T47D (cell line): ENCODE data around the gene ASTN2.

Experiments used
- DNase-seq, 2 experiments: peaks; one replicate each; pipeline versions ENCODE4 v3.0.0 to v3.0.0-alpha.2; 2011 to 2012; ENCODE audit warnings: low read depth in 1 of 2, low spot score in 1 of 2
- JUND ChIP-seq: IDR thresholded peaks from 2 replicates; pipeline ENCODE4 v1.6.1; 2012; ENCODE audit warnings: low read depth
- in situ Hi-C: cut with HindIII; loops from 2 replicates; pipeline ENCODE4 v1.10.0; 2016; ENCODE audit warnings: low sequenced_read_pairs, low pct_unique_long_range_greater_than_20kb

ASTN2 gene

DNA sequence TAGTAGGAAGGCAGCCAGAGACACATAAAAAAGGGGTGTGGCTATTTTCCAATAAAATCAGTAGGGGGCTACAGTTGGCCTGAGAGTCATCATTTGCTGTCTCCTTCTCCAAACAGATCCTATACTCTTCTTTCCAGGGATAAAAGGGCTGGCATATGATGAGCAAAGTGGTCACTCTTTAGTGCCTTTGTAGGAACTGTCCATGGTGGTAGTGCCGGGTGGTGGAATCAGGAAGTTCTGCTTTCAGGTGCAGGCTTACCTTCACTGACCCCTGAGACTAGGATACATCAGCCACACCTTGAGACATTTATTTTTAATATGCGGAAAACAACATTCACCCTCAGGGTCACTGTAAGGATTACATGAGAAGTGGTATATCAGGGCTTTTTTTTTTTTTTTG is 80.8 kb downstream of the ASTN2 start:
- in situ Hi-C loops = no loop called here
- DNase-seq = peak; percentile 58 to 72
- no peak for TF ChIP-seq JUND

DNA sequence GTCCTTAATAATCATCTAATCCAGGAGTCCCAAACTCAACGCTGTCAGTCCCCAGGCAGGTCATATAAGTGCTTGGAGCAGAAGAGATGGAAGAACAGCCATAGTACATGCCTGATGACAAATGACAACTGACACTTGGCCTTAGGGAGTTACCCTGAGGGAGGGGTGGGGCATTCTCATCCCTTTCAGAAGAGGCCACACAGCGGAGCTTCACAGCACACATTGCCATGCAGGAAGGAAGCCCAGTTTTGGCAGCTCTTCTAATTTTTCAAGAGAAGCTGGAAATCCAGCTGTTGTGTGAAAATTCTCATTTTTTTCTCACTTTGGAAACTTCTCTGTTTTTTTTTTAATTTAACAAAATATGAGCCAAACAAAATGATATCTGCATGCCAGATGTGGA is 89.0 kb downstream of the ASTN2 start:
- TF ChIP-seq JUND = no peak
- no peak for DNase-seq
- in situ Hi-C loops = no loop called here

DNA sequence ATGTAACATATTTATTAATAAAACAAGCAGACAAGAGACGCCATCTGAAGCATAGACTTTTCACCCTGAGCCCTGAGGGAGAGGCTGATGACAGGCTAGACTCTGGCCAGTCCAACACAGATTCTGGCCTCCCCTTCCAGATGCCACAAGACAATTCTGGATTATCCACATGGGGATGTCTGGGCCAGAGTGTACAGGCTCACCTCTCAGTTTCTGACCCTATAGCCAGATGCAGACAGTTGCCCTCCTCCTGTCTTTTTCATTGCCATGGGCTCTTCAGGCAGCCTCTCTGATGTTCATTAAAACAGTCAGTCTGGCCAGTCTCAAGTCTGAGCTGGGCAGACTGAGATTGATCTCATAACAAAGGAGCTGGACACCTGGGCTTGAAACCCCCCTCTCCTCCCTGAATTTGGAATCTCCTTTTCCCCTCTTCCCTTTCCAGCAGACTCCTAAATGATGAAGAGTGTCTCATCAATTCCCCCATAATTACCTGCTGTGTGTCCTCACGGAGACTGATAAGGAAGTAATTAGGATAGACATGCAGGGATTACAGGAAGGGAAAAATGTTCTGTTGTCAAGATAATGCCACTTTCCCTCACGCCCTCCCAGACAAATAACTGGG is 89.6 kb downstream of the ASTN2 start:
- DNase-seq = no peak
- in situ Hi-C loops = no loop called here
- TF ChIP-seq JUND = no peak

DNA sequence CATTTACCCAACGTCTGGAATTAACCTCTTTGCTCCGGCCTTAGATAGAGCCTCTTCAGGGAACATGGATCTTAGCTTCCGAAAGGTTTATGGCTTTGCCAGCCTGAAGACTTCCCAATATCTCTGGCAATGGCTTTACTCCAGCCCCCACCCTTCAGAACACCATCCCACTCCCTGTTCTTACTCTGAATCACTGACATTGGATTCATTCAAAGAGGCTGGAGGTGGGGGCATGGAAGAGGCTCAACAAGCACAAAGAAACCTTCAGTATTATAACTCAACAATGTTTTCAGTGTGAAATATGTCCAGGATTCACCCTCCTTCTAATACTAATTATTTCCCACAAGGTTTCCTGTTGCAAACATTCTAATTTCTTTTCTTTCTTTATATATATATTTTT is 91.5 kb downstream of the ASTN2 start:
- no peak for TF ChIP-seq JUND
- in situ Hi-C loops = no loop called here

DNA sequence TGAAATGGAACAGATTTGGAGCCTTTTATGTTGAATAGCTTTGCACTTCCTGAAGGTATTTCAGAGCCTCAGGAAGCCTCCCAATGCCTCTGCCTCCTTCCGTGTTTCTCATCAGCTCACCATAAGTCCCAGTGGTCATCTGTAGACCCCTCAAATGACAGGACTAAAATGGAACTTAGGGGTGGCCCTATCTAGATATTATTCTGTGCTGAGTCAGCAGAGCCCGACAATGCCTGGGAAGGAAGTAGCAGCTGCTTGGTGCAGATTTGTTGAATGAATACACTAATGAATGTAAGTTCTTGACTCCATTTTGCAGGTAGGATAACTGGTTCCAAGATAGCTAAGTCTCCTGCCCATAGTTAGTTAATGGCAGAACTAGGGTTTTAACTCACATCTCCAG is 97.7 kb downstream of the ASTN2 start:
- DNase-seq = no peak
- in situ Hi-C loops = no loop called here
- no peak for TF ChIP-seq JUND

More for the DNA sequence above, 91.5 kb downstream of the ASTN2 start:
- DNase-seq = no peak

DNA sequence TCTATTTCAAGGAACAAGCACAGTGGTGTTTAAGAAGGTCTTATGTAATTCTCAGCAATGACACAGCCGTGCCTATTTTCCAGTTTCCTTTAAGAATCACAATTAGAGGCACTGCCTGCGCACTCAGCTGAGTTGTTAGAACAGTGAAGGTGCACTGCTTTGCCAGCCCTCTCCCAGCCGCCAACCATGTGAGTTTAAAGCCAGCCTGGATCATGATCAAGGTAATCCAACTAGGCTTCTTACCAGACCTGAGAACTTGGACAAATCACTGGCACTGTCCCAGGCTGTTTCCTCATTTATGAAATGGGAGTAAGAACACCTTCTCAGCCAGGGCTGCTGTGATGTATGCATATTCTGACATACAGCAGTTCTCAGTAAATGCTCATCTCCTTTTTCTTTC is 99.6 kb downstream of the ASTN2 start:
- no peak for DNase-seq
- in situ Hi-C loops = no loop called here
- no peak for TF ChIP-seq JUND

DNA sequence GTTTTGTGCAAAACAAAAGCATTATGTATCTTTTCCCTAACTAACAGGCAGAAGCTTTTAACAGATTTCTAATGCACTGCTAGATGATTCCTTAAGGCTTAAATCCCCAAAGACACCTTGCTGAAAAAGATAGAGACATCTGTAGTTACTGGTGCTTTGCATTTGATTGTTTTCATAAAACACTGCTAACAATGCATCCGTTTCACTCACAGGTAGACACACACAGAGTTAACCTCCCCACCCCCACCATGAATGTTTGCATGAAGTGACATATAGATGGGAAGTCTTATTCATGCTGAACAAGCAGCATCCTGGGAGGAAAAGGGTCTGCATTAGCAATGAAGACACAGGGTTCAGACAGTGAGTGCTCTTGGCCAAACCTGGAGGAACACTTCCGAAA is 100.9 kb downstream of the ASTN2 start:
- no peak for TF ChIP-seq JUND
- in situ Hi-C loops = no loop called here
- DNase-seq = no peak

DNA sequence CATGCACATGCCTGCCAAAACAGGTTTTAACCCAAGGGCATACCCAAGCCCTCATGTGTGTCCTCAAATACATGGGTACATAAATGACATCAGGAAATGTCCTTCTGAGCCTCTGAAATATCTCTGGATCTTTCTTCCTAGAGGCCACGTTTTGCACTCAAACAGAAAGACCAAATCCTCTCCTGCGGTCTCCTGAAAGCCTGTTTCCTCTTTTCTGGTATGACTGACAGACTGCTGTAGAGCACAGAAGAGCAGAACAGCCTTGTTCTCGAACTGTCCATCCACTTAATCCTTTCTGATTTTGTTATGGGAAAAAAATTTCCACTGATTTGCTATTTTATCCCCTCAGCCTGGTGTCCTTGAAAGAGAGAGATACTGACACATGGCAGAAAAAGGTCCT is 107.2 kb downstream of the ASTN2 start:
- no peak for TF ChIP-seq JUND

DNA sequence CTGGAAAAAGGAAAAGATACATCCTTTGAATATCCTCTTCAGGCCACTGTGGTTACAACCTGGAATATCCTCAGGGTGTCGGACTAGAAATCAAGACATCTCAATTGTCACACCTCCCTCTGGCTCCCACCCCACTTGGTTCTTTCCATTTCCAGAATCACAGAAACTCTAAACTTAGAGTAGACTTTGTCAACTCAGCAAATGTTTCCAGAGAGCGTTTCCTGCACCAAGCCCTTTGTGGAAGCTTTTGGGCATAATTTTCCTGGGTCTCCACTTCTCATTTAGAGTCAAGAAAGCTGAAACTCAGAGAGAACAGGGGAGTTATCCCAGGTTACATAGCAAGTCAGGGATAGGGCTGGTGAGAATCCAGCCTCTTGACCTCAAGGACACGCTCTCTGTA is 108.8 kb downstream of the ASTN2 start:
- in situ Hi-C loops = no loop called here
- TF ChIP-seq JUND = no peak
- DNase-seq = no peak

More for the DNA sequence above, 107.2 kb downstream of the ASTN2 start:
- in situ Hi-C loops = no loop called here
- peak in 1 of 2 experiments; percentile 39 for DNase-seq

DNA sequence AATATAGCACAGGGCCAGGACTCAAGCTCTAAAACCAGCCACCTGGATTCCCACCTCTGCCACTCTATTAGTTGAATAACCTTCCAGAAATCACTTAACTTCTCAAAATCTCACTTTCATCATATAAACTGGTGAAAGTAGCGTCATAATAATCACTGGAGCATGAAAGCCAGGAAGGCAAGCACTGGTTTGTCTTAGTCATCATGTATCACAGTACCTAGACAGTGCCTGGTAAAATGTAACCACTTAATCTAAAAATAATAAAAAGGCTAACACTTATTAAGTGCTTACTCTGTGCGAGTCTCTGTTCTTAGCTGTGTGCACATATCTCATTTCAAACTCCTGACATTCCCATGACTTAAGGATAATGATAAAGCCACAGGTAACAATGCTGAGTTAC is 109.4 kb downstream of the ASTN2 start:
- TF ChIP-seq JUND = no peak
- no peak for DNase-seq
- in situ Hi-C loops = no loop called here

DNA sequence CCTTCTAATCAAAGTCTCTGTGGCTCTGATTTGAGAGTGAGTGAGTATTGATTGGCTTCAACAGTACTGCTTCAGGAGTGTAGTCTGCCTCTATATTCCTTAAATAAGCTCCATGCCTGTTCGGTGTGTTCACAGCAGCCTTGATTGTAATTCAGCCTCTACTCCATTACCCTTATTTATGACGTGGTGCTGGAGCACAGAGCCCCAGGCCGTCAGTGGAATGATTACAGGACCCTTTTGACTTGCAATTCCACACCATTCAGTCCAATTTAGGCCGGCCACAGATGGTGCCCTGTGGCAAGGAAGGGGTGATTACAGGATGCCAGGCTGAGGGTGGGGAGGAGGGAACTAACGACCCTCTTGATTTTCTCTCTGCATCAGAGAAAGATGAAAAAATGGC is 110.3 kb downstream of the ASTN2 start:
- TF ChIP-seq JUND = no peak
- in situ Hi-C loops = no loop called here

DNA sequence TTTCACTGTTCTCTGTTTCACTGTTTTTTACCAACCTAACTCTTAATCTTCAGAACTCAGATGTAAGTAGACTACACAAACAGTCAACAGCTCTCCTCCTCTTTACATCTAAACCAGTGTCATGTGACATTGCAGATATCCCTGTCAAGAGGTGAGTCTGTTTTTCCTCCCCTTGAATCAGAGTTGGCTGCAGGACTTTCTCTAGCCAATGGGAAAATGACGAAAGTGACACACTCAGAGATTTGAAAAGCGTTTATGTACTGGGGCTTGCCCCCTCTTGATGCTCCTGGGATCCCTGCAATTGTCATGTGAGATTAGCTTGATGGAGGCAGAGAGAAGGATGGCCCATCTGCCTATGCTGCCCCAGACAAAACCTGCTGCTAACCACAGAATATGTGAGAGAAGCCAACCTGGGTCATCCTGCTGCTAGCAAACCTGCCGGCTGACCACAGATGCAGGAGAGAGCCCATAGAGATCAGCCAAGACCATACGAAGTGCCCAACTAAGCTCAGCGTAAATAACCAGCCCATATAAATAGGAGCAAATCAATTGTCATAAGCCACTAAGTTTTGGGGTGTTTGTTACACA is 111.1 kb downstream of the ASTN2 start:
- no peak for DNase-seq
- in situ Hi-C loops = no loop called here
- no peak for TF ChIP-seq JUND

More for the DNA sequence above, 110.3 kb downstream of the ASTN2 start:
- DNase-seq = no peak

DNA sequence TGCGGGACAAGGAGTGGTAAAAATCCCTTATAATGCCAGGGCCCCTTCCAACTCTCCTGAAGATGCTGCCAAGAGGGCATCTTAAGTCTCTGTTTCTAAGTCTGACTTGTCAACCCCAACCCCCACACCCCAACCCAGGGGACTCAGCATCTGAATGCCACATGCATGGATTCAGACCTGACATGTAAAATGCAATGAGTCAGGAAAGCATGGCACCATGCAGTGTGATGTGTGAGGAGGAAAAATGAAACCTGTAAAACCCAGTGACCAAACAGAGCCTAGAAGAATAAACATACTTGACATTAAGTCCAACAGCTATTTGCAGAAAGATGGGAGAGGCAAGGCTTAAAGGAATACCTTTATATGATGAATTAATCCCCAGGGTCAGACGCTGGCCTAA is 112.4 kb downstream of the ASTN2 start:
- TF ChIP-seq JUND = no peak
- in situ Hi-C loops = no loop called here
- peak in 1 of 2 experiments; percentile 33 for DNase-seq
